DMS 273 treated with DMSO at 0.1 percent for 48 hours (cell line): ENCODE results near the gene NPC2.
"Not testable (repeated sequence)": the region's sequence is repeated elsewhere in the genome, so short reads cannot be mapped to it uniquely, and the experiment has no call there.

Experiments
- DNase-seq: peaks from one replicate; lab custom pipeline; 2025; lab: John Stamatoyannopoulos, UW

The NPC2 gene

DNA sequence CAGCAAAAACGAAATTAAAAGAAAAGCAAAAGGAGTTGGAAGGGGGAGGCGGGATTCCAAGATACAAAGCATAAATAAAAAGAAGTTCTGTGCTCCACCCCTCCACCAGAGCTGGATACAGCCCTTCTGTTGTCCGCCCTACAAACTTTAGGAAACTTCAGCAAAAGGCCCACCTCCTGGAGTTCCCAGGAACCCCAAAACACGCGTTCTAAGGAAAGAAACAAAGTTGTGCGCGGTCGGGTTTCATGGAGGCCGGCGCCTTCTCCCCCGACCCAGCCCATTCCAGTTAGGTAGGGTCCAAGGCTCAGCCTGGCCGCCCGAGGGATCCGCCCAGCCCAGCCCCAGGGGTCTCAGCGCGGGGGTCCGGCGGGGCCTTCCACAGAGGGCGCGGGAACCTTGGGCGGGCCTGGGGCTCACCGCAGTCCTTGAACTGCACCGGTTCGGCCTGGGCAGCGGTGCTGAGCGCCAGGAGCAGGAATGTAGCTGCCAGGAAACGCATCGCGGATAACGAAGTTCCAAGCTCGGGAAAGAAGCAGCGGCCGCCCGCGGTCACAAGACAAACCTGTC lies at the start of gene NPC2:
Gene NPC2 (minus strand): TSS at position 530 of the 567 bp plus-strand sequence. CDS start 31 bp downstream, at position 499.
- no peak for DNase-seq

DNA sequence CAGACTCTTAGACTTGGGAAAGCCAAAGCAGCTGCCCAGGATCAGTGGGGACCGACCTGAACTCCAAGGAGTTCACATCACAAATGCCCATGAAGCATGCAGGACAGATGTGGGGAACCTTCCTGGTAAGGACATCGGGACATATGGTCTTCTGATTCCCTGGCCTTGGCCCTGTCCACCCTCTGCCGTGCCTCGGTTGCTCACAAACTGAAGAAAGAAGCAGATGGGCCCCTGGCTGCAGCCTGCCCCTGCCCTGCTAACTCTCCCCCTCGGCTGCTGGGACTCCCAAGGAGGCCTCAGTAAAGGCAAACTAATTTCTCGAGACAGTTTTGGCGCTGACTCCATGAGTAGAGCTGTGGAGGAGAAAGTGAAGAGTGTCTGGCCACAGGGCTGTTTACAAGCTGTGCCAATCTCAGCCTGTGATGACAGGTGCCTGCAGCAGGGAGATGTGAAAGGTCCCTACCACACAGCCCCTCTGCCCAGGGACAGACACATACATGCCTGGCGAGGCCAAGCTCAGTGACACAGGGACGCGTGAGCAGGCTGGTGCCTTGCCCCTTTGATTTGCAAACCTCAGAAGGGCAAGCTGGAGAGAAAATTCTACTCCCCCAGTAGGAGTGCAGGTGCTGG lies 49.1 kb upstream of the NPC2 start:
- DNase-seq = no peak

- DNase-seq = no peak
These were observed 48.1 kb upstream of the NPC2 start for GRCh38 chr14:74541225-74541624.

DNA sequence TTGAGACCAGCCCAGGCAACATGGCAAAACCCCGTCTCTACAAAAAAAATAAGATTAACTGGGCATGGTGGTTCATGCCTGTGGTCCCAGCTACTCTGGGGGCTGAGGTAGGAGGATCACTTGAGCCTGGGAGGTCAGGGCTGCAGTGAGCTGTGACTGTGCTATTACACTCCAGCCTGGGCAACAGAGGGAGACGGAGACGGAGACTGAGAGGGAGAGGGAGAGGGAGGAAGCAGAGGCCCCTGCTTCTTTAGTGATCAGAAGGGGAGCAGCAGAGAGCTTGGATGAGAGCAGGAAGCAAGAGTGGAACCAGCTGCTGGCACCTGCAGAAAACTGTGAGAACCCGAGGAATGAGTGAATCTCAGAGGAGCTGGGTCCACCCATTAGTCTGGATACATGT lies 46.4 kb upstream of the NPC2 start:
- no peak for DNase-seq

DNA sequence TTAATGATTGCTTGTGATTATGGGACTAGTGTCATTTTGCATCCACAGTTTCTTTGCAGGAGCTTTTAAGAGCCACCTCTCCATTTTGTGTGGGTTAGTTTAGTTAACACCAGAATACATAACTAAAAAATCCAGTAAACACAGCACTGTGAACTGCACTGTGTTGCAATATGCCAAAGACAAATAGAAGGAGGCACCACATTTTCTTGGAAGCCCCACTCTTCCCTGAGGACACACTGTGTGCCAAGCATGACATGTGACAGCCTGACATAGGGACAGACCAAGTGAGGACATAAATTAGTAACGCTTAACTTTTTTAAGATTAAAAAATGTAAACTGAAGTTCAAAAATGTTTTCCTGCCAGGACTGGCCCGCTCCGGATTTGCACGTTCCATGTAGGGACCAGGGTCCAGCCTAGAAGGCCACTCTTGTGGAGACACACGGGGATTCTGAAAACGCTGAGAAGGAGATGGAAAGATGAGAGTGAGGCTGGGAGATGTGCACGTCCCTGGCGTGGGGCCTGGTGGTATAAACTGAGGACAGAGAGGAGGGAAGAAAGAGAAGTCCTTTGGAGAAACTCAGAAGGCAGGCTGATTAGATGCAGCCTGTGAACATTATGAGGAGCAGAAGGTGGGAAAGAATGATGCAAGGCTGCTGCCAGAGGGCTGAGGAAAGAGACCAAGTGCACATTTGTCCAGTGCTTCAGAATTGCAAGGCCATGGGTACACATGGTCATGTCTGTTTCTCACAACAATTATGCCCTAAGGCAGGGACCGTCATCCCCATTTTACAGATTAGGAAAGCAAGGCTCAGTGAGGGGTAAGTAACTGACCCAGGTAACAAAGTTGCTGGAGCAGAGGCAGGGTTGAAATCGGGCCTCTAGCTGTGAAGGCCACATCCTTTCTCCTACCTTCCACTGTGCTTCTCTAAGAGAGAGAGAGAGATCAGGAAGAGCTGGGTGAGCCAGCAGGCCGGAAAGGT lies 45.6 kb upstream of the NPC2 start:
- no peak for DNase-seq

DNA sequence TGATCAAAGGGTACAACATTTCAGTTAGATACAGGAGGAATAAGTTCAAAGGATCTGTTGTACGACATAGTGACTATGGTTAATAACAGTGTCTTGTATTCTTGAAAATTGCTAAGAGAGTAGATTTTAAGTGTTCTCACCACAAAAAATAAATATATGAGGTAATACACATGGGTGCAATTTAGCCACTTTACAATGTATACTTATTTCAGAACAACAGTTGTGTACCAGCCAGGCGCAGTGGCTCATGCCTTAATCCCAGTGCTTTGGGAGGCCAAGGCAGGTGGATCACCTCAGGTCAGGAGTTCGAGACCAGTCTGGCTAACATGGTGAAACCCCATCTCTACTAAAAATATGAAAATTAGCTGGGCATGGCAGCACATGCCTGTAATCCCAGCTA lies 43.2 kb upstream of the NPC2 start:
- DNase-seq = not testable (repeated sequence)

GRCh38 chr14:74535756-74536325 lies 42.7 kb upstream of the NPC2 start:
- DNase-seq = no peak

DNA sequence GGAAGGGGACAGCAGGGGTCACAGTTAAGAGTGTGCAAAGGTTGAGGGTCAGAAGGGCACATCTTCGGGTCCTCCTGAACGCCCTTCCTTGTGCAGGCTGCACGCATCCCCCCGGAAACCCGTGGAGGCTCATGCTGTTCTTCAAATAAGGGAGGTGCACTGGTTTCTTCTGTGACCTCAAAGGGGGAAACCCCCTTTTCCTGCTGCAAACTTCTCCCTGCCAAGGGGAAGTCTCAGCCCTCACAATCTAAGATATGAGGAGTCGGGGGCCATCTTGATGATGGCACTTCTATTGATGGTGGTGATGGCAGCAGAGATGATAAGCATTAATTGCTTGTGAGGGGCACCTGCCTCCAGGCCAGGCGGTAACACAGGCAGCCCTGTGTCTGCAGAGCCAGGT lies 40.5 kb upstream of the NPC2 start:
- DNase-seq = no peak

- DNase-seq = no peak
These were observed 39.1 kb upstream of the NPC2 start for GRCh38 chr14:74532246-74532645.

GRCh38 chr14:74531467-74531866 lies 38.4 kb upstream of the NPC2 start:
- DNase-seq = no peak

GRCh38 chr14:74531006-74531405 lies 37.9 kb upstream of the NPC2 start:
- DNase-seq = no peak

GRCh38 chr14:74528886-74529285 lies 35.8 kb upstream of the NPC2 start:
- DNase-seq = no peak

- DNase-seq = no peak
These were observed 35.3 kb upstream of the NPC2 start for GRCh38 chr14:74528406-74528805.

GRCh38 chr14:74527736-74528280 lies 34.7 kb upstream of the NPC2 start:
- no peak for DNase-seq

GRCh38 chr14:74526854-74527585 lies 33.9 kb upstream of the NPC2 start:
- DNase-seq = no peak

DNA sequence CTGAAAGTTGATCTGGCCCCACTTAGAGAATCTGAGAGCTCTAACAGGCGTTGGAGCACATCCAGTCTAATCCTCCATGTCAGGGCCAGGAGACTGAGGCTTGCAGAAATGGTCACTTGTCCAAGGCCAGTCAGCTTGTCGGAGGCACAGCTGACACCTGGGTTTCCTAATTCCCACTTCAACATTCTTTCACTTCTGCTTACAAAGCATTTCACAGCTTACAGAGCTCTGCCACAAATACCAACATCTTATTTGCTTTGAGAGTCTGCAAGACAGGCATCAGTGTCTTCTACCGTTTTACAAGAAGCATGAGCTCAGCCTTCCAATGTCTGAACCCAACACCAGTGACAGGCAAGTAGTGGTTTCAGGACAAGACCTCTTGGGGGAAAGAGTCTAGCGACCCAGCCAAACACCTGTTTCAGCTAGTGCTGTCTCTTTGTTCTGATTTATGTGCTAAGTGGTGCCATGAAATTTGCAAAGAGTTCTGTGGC lies 32.3 kb upstream of the NPC2 start:
- DNase-seq = no peak

- no peak for DNase-seq
These were observed 31.7 kb upstream of the NPC2 start for GRCh38 chr14:74524812-74525135.

GRCh38 chr14:74524076-74524811 lies 31.1 kb upstream of the NPC2 start:
- DNase-seq = no peak

DNA sequence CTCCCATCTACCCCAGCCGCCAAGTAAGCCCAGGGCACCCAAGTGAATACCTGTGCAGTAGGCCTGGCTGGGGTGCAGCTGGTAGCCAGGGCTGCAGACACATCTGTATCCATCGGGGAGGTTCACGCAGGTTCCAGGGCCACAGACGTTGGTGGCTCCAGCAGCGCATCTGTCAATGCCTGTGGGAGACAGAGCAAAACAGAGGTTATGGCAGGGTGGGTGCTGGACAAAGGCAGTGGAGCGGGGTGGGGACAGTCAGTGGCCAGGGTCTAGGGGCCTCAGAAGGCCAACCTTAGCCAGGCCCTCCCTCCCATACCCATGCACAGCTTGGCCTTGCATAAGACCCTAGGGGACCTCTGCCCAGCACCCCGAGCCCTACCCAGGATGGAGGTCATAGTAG lies 29.6 kb upstream of the NPC2 start:
- no peak for DNase-seq

DNA sequence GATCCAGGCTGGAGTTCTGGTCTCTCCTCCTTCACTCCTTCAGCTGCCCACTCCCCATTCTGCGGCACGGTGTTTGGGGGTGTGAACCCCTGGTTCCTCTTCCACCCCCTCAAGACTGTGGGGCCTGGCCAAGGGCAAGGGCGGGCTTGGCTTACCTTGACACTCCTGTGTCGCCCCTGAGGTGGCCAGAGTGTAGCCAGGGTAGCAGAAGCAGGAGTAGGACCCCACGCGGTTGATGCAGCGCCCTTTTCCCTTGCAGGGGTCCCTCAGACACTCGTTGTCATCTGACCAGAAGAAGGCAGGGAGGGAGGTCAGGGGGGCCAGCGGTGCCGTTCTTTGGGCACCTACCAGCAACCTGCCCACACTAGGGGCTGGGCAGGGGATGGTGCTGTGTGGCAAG lies 28.7 kb upstream of the NPC2 start:
- no peak for DNase-seq
